SK-N-SH treated with all-trans-retinoic acid at 6 μM for 48 hours (cell line): Measurements from ENCODE around the gene UBL3.

Experiments
- ATAC-seq: fragments of 200-7000 bp; cut with Tn5 transposase; 3 replicates; pipeline ENCODE4 v1.9.1; 2020; ENCODE audit warnings: mild to moderate bottlenecking, moderate library complexity
- ARNTL ChIP-seq: fragments of 450-650 bp; formaldehyde crosslinking; IDR thresholded peaks from 2 replicates; pipeline ENCODE4 v1.5.0; 2020; ENCODE audit warnings: low read depth, mild to moderate bottlenecking, moderate library complexity, borderline replicate concordance
- BACH2 ChIP-seq: fragments of 250-450 bp; sonication (Bioruptor Pico); IDR thresholded peaks from 2 replicates; pipeline ENCODE4 v1.9.0; 2021; ENCODE audit warnings: mild to moderate bottlenecking, borderline replicate concordance
- CREB5 ChIP-seq: fragments of 250-450 bp; sonication (Bioruptor Pico); IDR thresholded peaks from 2 replicates; pipeline ENCODE4 v1.5.1; 2020; ENCODE audit warnings: low read depth, mild to moderate bottlenecking, moderate library complexity
- CSDC2 ChIP-seq: fragments of 250-450 bp; sonication (Bioruptor Pico); IDR thresholded peaks from 2 replicates; pipeline ENCODE4 v1.5.0; 2020; ENCODE audit warnings: mild to moderate bottlenecking, moderate library complexity
- CSRNP3 ChIP-seq: fragments of 250-450 bp; sonication (Bioruptor Pico); IDR thresholded peaks from 2 replicates; pipeline ENCODE4 v1.5.1; 2021; ENCODE audit warnings: mild to moderate bottlenecking, moderate library complexity
- GLIS3 ChIP-seq: fragments of 250-450 bp; sonication (Bioruptor Pico); IDR thresholded peaks from 2 replicates; pipeline ENCODE4 v1.5.0; 2020; ENCODE audit warnings: mild to moderate bottlenecking, moderate library complexity
- ISL1 ChIP-seq: fragments of 250-450 bp; sonication (Bioruptor Pico); IDR thresholded peaks from 2 replicates; pipeline ENCODE4 v2.1.2; 2022; ENCODE audit warnings: mild to moderate bottlenecking, moderate library complexity
- PATZ1 ChIP-seq: fragments of 250-450 bp; sonication (Bioruptor Pico); IDR thresholded peaks from 2 replicates; pipeline ENCODE4 v1.8.0; 2020; ENCODE audit warnings: mild to moderate bottlenecking, moderate library complexity, borderline replicate concordance
- POU6F1 ChIP-seq: fragments of 250-450 bp; sonication (Bioruptor Pico); IDR thresholded peaks from 2 replicates; pipeline ENCODE4 v1.8.0; 2021; ENCODE audit warnings: low read depth, mild to moderate bottlenecking, moderate library complexity, borderline replicate concordance
- PPARA ChIP-seq: fragments of 250-450 bp; sonication (Bioruptor Pico); IDR thresholded peaks from 2 replicates; pipeline ENCODE4 v1.5.0; 2020; ENCODE audit warnings: mild to moderate bottlenecking, borderline replicate concordance
- RARB ChIP-seq: fragments of 250-450 bp; sonication (Bioruptor Pico); IDR thresholded peaks from 2 replicates; pipeline ENCODE4 v1.8.0; 2021; ENCODE audit warnings: mild to moderate bottlenecking, moderate library complexity
- SNAI2 ChIP-seq: fragments of 250-450 bp; sonication (Bioruptor Pico); IDR thresholded peaks from 2 replicates; pipeline ENCODE4 v1.5.0; 2020; ENCODE audit warnings: mild to moderate bottlenecking, moderate library complexity
- TCF4 ChIP-seq: fragments of 250-450 bp; sonication (Bioruptor Pico); IDR thresholded peaks from 2 replicates; pipeline ENCODE4 v1.8.0; 2021; ENCODE audit warnings: mild to moderate bottlenecking, moderate library complexity, borderline replicate concordance
- TOX ChIP-seq: fragments of 250-450 bp; sonication (Bioruptor Pico); IDR thresholded peaks from 2 replicates; pipeline ENCODE4 v1.8.0; 2021; ENCODE audit warnings: mild to moderate bottlenecking, moderate library complexity, borderline replicate concordance
- TSHZ2 ChIP-seq: fragments of 250-450 bp; sonication (Bioruptor Pico); IDR thresholded peaks from 2 replicates; pipeline ENCODE4 v1.5.0; 2020; ENCODE audit warnings: mild to moderate bottlenecking, moderate library complexity
- ZC3H10 ChIP-seq: fragments of 250-450 bp; sonication (Bioruptor Pico); IDR thresholded peaks from 2 replicates; pipeline ENCODE4 v1.5.1; 2021; ENCODE audit warnings: mild to moderate bottlenecking, moderate library complexity
- ZFP3 ChIP-seq: fragments of 250-450 bp; sonication (Bioruptor Pico); IDR thresholded peaks from 2 replicates; pipeline ENCODE4 v1.5.0; 2020; ENCODE audit warnings: mild to moderate bottlenecking, moderate library complexity
- ZNF565 ChIP-seq: fragments of 450-650 bp; formaldehyde crosslinking; conservative IDR thresholded peaks from 2 replicates; pipeline ENCODE4 v1.5.0; 2020; ENCODE audit warnings: low read depth, mild to moderate bottlenecking, moderate library complexity
- ZNF70 ChIP-seq: fragments of 450-650 bp; formaldehyde crosslinking; IDR thresholded peaks from 2 replicates; pipeline ENCODE4 v1.5.0; 2020; ENCODE audit warnings: mild to moderate bottlenecking, moderate library complexity
- ZNF8 ChIP-seq: fragments of 450-650 bp; formaldehyde crosslinking; IDR thresholded peaks from 2 replicates; pipeline ENCODE4 v1.5.0; 2020; ENCODE audit warnings: mild to moderate bottlenecking, moderate library complexity

The UBL3 gene

GRCh38 chr13:29856426-29856825, 6.0 kb upstream of the UBL3 start:
- TF ChIP-seq POU6F1 (CRISPR knock-in tag) (no peak), BACH2 (CRISPR knock-in tag) (no peak), CSDC2 (CRISPR knock-in tag) (no peak), PATZ1 (CRISPR knock-in tag) (no peak), CREB5 (CRISPR knock-in tag) (no peak)
- ATAC-seq: no peak

- TF ChIP-seq ZC3H10 (CRISPR knock-in tag): no peak
- no peak for TF ChIP-seq BACH2 (CRISPR knock-in tag)
- TF ChIP-seq ISL1 (CRISPR knock-in tag): no peak; the same call in 1 of the 2 replicates
- no peak for TF ChIP-seq ZNF8 (CRISPR knock-in tag)
- TF ChIP-seq PATZ1 (CRISPR knock-in tag): no peak
- TF ChIP-seq ZNF565 (CRISPR knock-in tag): no peak
- TF ChIP-seq ZFP3 (CRISPR knock-in tag): no peak
- TF ChIP-seq TOX (CRISPR knock-in tag): no peak
- no peak for TF ChIP-seq PPARA (CRISPR knock-in tag)
- no peak for TF ChIP-seq CSDC2 (CRISPR knock-in tag)
- no peak for TF ChIP-seq ARNTL (CRISPR knock-in tag)
- TF ChIP-seq TCF4: no peak
- TF ChIP-seq CREB5 (CRISPR knock-in tag): no peak
- no peak for TF ChIP-seq SNAI2 (CRISPR knock-in tag)
- TF ChIP-seq GLIS3: no peak
- no peak for TF ChIP-seq POU6F1 (CRISPR knock-in tag)
- no peak for TF ChIP-seq ZNF70 (CRISPR knock-in tag)
- no peak for TF ChIP-seq CSRNP3 (CRISPR knock-in tag)
- no peak for ATAC-seq
Observed at GRCh38 chr13:29855784-29856183, 5.4 kb upstream of the UBL3 start.

- ATAC-seq: no peak
- TF ChIP-seq RARB (CRISPR knock-in tag) (no peak), CREB5 (CRISPR knock-in tag) (no peak), PPARA (CRISPR knock-in tag) (no peak), CSDC2 (CRISPR knock-in tag) (no peak), TSHZ2 (CRISPR knock-in tag) (no peak), ZC3H10 (CRISPR knock-in tag) (no peak)
Observed at GRCh38 chr13:29855009-29855408, 4.6 kb upstream of the UBL3 start.
